ENCODE measurements around the gene VEGFD.
A peak's percentile ranks its signal among the peaks of the same experiment; 100 is the strongest.

VEGFD gene

DNA sequence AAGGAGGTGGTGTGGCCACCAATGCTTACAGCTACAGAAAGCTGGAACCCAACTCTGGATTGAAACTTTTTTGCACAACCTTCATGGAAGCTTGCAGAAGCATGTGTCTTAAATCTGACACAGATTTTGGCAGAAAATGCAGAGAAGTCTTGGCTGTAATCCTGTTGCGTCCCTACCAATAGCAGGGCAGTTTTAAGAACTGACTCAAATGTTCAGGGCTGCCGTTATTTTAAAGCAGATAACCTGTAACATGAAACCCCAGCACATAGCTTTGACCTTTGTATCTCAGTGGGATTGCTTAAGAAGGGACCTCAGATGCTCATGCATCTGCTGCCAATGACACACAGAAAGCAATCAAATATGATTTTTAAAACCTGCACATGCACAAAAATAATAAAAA, at the start of gene VEGFD:
Gene VEGFD (minus strand): TSS at position 110 of the 400 bp plus-strand sequence. CDS start 467 bp downstream, outside the sequence.
- no peak for DNase-seq (ENCODE audit: low spot score)

DNA sequence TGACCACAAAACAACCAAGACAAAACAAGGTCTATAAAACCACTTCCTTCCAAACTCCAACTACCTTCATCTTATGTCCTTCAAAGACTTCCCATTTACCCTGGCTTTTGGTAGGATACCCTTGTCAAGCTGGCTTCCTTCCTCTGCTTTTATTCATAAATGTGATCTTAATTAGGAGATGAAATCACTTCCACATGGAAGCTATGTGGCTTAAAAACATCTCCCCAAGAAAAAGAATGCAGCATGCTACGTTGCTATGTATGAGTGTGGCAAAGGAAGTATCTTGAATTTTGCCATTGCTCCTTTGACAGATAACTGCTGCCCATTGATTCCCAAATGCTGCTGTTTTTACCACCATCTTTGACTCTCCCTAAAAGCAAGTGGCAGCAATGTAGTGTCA, 46.4 kb upstream of the VEGFD start:
- DNase-seq (ENCODE audit: low spot score), result no peak

DNA sequence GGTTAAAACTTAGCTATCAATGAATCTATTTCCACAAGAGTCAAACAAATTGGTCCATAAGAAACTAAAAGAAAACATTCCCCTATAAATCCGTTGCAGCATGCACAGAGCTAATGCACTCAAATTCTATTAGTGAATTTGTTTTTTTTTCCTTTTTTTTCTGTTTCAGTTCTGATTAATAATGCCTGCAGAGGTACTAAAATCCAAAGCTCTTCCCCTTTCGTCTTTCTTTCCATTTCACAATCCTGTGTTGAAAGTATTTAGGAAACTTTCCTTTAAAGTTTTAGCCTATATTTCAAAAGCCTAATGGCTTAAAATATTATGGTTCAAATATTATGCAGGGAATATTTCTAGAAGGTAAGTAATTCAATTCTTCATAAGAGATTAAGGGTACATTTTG, 45.9 kb upstream of the VEGFD start:
- DNase-seq (ENCODE audit: low spot score), result no peak

GRCh38 chrX:15425024-15425423, 40.8 kb upstream of the VEGFD start:
- no peak for DNase-seq (ENCODE audit: low spot score)

DNA sequence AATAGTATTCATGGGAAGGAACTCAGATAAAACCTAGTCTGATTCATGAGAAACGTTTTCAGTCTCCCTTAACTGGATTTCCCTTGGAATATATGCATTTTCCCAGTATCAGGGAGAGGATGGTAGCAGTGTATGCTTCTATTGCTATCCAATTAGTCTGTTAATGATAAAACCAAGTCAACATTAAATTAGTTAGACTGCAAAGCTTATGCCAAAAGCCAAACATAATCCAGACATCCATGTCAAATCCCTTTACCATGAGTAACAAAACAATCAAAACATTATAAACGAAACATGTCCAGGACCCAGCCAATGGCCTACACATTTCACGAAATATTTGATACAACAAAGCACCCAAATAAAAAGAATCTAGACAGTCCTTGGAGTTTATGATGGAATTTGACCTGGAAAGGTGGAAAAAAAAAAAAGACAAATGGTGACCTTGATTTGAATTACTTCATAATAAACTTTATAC, 34.5 kb upstream of the VEGFD start:
- no peak for DNase-seq (ENCODE audit: low spot score)

GRCh38 chrX:15418041-15418706, 34.0 kb upstream of the VEGFD start:
- no peak for DNase-seq (ENCODE audit: low spot score)

- DNase-seq (ENCODE audit: low spot score), result peak; percentile 8
These were observed 32.1 kb upstream of the VEGFD start for GRCh38 chrX:15416133-15416993.

- no peak for DNase-seq (ENCODE audit: low spot score)
These were observed 28.9 kb upstream of the VEGFD start for GRCh38 chrX:15413101-15413500.

GRCh38 chrX:15410947-15411346, 26.7 kb upstream of the VEGFD start:
- no peak for DNase-seq (ENCODE audit: low spot score)

GRCh38 chrX:15410430-15410829, 26.2 kb upstream of the VEGFD start:
- no peak for DNase-seq (ENCODE audit: low spot score)

GRCh38 chrX:15405846-15406245, 21.6 kb upstream of the VEGFD start:
- DNase-seq (ENCODE audit: low spot score), result no peak

GRCh38 chrX:15404401-15405096, 20.3 kb upstream of the VEGFD start:
- DNase-seq (ENCODE audit: low spot score), result no peak

DNA sequence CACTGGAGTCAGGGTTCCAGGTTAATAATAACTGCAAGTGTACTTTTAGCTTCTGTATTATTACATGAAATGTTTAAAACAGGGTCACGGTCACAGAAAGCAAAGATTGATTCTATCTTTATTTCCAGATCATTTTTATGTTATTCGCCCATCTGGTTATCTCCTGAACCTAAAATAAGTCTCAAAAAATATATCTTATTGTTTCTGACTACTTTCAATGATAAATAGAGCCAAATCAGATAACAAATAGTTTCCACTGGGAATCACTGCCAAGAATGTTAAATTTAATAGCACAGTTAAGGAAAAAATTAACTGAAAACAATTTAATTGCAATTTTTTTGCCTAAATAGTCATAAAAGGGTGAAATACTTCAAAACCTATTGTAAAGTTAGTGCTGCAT, 17.2 kb upstream of the VEGFD start:
- no peak for DNase-seq (ENCODE audit: low spot score)

DNA sequence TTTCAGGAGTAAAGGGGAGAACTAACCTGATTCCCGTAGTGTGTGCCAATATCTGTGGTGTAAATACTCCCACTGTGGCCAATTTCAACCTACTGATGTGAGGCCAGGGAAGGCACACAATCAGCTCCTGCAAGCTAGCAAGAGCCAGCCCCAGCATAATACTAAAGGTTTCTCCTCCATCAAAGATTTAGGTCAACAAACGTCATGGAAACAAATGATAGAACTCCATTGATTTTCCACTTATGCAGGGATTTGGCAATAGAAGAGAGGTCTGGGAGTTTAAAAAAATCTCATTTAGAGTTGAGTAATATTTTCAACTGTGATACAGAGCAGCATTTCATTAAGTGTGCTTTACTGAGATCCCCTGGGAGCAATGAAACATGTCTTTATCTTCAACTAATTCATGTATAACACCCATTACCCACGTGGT, 15.8 kb upstream of the VEGFD start:
- DNase-seq (ENCODE audit: low spot score), result no peak

DNA sequence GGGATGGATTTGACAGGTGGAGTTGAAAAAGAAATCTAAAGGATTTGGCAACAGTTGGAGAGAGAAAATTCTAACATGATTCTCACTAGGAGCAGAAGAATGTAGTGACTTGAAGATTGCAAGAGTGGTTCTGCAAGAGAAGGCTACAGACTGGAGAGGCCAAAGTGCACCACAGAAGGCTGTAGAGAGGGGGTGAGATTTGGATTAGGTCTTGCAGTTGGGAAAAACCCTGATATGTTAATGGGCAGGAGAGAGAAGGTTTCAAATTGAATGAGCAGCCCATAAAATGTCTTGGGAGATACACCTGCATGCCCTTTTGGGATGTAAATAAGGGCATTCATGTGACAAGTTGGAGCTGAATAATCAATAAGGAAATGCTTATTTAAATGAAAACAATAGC, 14.7 kb upstream of the VEGFD start:
- no peak for DNase-seq (ENCODE audit: low spot score)

DNA sequence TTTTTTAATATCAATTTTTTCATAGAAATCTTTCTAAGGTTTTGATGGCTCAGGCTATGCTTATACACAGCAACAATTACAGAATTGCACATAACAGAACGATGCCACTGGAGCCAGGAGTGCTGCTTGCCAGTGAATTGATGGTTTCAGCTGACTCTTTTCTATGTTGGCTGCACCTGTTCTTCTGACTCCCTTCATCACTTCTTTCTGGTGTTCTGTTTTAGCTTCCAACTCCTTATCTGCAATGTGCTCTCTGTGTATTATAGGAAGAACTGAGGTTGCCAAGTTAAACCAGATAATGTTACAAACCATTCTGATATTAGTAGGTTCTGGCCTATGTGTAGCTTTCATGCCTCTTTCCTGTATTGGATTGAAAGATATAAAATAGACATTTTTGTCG, 11.6 kb upstream of the VEGFD start:
- DNase-seq (ENCODE audit: low spot score), result no peak

GRCh38 chrX:15391850-15392249, 7.6 kb upstream of the VEGFD start:
- no peak for DNase-seq (ENCODE audit: low spot score)

DNA sequence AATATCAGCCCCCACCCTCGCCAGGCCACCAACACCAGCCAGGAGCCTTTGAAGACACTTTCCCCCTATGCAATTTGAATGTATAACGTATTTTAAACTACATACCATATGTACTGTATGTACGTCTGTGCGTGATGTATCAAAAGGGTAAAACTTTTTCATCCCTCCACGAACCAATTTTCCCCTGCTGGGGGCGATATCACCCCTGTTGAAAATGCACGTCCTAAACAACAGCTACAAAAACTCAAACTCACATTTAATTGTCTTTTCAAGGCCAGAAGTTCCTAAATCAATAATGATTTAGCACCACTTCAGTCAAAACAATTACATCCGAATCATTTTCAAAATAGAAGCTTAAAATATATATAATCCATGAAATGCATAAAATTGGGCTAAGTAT, 1.4 kb downstream of the VEGFD start:
- no peak for DNase-seq (ENCODE audit: low spot score)

DNA sequence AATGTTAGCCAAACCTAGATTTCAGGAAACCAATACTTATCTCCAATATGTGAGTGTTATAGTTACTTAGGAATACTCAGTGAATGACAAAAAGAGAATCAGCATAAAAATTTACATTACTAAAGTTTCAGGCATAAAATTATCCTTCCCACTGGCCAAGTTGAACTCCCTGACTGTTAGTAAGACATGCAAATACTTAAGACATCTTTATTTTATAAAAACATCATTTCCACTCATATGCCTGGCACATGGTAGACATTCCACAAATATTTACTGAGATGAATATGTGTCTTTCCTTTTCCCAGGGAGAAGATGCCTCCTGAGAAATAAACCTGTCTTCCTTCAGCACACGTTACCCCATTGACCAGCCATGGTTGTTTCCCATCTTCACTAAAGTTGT, 7.3 kb downstream of the VEGFD start:
- DNase-seq (ENCODE audit: low spot score), result no peak

- DNase-seq (ENCODE audit: low spot score), result no peak
These were observed 10.2 kb downstream of the VEGFD start for GRCh38 chrX:15373976-15374375.

GRCh38 chrX:15366506-15367352, 17.5 kb downstream of the VEGFD start:
- no peak for DNase-seq (ENCODE audit: low spot score)

- no peak for DNase-seq (ENCODE audit: low spot score)
These were observed 24.5 kb downstream of the VEGFD start for GRCh38 chrX:15359701-15360100.
